C4-2B (cell line): ENCODE results near the gene INCENP.

Experiments used
- ZFX ChIP-seq: fragments of 450-650 bp; IDR thresholded peaks from 2 replicates; pipeline ENCODE4 v1.6.1; 2017
- TF ChIP-seq, protein P1 (sequence below): fragments of 450-650 bp; conservative IDR thresholded peaks from 2 replicates; pipeline ENCODE4 v1.5.1; 2017; ENCODE audit warnings: mild to moderate bottlenecking

DNA sequence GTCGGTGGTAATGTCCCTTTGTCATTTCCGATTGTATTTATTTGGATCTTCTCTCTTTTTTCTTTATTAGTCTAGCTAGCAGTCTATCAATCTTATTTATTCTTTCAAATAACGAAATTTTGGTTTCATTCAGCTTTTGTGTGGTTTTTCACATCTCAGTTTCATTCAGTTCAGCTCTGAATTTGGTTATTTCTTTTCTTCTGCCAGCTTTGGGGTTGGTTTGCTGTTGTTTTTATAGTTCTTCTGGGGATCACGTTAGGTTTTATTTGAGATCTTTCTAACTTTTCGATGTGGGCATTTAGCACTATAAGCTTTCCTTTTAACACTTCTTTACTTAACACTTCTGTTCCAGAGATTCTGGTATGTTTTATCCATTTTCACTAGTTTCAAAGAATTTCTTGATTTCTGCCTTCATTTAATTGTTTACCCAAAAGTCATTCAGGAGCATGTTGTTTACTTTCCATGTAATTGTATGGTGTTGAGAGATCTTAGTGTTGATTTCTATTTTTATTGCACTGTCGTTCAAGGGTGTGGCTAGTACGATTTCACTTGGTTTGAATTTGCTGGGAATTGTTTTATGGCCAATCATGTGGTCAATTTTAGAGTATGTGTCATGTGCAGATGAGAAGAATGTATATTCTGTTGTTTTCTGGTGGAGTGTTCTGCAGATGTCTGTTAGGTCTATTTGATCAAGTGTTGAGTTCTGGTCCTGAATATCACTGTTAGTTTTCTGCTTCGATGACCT is 58.5 kb downstream of the INCENP start:
- TF ChIP-seq, protein P1, sequence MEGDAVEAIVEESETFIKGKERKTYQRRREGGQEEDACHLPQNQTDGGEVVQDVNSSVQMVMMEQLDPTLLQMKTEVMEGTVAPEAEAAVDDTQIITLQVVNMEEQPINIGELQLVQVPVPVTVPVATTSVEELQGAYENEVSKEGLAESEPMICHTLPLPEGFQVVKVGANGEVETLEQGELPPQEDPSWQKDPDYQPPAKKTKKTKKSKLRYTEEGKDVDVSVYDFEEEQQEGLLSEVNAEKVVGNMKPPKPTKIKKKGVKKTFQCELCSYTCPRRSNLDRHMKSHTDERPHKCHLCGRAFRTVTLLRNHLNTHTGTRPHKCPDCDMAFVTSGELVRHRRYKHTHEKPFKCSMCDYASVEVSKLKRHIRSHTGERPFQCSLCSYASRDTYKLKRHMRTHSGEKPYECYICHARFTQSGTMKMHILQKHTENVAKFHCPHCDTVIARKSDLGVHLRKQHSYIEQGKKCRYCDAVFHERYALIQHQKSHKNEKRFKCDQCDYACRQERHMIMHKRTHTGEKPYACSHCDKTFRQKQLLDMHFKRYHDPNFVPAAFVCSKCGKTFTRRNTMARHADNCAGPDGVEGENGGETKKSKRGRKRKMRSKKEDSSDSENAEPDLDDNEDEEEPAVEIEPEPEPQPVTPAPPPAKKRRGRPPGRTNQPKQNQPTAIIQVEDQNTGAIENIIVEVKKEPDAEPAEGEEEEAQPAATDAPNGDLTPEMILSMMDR: no peak
- TF ChIP-seq ZFX: no peak
